Germinal center (tissue), 1 donor: ENCODE data around the gene ERLIN1.

ENCODE experiments used
- DNase-seq: peaks from one replicate; pipeline ENCODE4 v3.0.0; 2012; ENCODE audit warnings: mixed read lengths, low spot score

Gene ERLIN1

DNA sequence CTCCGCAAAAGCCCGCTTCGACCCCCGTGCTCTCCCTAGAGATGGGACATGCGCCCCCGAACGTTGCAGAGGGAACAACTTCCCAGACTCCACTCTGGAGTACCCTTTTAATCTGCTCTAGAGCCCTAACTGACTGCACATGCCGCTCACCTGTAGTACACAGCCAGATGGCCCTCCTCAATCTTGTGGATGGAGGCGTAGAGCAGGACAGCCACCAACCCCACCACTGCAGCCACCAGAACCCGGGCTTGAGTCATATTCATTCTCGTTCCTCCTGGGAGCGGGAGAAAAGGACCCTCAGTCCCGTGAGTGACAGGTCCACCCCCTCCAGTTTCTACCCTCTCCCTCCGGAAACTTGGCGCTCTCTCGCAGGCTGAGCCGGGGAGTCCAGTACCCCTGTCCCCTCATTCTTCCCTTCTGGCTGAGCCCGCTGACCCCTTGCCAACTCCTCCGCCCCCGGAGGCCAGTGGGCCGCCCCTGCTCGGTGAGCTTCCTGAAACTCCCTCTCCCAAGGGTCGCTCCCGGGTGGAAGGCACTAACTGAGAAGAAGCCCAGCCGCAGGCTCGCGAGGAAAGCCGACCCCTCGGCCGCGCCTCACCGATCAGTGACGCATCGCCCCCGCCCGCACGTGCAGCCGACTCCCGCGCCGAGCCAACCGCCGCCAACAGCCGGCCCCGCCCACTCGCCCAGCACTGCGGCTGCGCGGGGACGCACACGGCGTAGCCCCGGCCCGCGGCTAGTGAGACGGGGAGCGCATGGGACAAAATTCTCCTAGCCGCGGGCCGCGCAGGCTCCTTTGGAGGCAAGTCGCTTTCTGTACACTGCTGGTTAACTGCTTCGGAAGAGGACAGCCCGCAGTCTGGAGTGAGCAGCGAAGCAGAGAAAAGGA is at the start of gene ERLIN1:
TSS of gene ERLIN1 (minus strand) at position 666 of the 889 bp plus-strand sequence. CDS start at position 263, 403 bp downstream.
- DNase-seq: peak; percentile 95

DNA sequence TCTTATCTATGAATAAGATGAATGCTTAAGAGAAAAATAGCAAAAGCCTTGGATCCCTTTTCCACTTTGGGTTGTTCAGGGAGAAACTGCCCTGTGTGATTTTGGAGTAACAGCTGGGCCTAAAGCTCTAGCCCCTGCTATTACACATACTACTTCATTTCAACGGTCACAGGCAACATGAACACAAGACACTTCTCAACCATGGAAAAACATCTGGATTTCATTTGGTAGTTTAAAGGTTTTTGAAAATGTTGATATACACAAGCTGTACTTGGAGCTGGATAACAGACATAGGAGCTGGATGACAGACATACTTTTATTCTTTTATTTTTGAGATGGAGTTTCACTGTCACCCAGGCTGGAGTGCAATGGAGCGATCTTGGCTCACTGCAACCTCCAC is 46.3 kb upstream of the ERLIN1 start:
- DNase-seq: no peak

DNA sequence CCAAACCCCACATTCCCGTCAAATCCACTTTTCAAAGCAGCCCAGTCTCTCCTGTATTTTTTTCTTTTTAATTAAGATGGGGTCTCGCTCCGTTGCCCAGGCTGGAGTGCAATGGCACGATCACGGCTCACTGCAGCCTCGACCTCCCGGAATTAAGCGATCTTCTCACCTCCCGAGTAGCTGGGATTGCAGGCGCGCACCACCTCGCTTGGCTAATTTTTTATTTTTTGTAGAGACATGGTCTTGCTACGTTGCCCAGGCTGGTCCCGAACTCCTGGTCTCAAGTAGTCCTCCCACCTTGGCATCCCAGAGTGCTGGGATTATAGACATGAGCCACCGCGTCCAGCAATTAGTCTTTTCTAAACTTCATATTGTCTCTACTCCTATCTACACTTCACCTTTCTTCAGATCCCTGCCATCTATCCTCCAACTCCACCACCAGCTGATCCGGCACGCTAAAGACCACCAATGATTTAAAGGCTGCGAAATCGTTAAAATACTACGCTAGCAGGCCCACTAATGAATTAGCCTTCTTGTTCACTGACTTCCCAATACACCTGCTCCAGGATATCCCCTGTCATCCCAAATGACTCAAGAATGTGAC is 44.1 kb upstream of the ERLIN1 start:
- no peak for DNase-seq

DNA sequence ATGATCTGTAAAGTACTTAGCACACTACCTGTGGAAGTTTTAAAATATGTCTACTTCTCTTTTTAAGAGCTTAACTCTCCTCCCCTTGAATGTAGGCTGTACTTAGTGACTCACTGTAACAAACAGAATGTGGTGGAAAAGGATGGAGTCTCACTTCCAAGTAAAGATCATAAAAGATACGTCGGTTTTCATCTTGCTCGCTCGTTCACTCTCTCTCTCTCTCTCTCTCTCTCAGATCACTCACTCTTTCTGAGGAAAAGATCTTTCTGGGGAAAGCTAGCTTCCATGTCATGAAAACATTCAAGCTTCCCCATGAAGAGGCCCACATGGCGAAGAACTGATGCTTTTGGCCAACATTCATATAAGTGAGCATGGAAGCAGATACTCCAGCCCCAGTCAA is 38.0 kb upstream of the ERLIN1 start:
- no peak for DNase-seq

DNA sequence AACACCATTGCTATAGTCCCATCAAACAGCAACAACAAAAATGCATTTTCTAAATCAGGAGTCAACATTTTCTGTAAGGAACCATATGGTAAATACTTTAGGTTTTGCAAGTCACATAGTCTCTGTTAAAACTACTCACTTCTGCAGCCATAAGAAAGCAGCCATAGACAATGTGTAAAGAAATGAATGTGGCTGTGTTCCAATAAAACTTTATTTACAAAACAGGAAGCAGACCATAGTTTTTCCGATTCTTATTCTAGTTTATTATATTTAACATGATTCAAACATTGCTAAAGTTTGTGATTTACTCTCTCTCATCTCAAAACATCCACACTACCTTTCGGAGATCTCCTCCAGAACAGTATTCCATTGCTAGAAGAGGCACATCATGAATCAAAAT is 36.7 kb upstream of the ERLIN1 start:
- no peak for DNase-seq

DNA sequence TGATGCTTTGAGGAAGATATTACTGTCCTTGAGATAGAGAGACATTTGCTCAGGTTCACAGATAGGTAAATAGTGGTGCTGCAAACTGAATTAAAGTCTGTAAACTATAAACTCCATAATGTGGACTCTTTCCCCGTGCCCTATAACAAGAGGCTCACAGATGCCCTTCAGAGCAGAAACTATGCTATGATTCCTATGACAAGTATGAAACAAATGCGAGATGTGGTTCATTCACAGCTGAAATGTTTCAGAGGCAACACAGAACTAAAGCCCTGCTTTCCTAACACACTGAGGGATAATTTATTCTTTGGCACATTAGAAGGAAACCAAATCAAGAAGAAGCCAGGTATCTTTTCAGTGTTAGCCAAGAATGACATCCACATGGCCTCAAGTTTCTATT is 30.2 kb upstream of the ERLIN1 start:
- DNase-seq: no peak

DNA sequence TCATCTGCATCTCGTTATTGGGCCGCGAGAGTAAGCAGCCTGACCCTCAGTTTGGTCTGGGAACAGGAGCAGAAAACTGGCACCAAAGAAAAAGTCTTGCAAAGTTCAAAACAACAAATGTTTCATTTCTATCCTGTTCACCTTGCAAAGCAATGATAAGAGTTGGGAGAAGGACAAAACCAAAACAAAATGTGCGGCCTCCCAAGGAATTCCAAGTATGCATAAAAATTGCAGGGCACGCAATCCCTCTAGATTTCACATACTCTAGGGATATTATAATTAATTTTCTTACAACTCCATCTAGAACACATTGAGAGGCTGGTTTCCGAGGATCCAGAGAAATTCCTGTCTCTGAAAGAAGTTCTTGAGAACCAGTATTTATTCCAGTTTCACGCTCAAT is 23.5 kb upstream of the ERLIN1 start:
- DNase-seq: no peak

DNA sequence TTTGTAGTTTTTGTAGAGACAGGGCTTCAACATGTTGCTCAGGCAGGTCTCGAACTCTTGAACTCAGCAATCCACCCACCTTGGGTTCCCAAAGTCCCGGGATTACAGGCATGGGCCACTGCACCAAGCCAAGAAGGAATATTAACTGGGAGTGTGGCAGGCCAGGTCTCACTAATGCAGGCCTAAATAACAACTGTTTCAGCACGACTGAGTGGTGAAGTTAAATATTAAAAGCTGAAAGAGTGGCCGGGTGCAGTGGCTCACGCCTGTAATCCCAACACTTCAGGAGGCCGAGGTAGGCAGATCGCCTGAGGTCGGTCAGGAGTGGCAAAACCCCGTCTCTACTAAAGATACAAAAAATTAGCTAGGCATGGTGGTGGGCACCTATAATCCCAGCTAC is 22.4 kb upstream of the ERLIN1 start:
- DNase-seq: no peak

DNA sequence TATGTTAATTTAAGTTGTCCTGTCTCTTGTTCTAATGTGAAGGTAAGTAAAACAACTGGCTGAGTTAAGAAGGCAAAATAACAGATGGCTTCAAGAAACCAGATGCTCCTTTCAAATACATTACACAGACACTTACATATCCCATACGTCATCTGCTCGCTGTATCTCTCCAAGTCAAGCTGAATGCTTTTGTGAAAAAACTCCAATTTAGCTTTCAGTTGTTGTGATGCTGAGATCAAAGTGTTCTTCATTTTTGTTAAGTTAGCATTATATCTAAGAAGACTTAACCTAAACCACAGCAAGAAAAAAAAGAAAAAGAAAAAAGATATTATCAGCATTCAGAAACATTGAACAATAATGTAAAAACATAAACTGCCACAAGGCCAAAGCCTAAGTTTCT is 18.5 kb upstream of the ERLIN1 start:
- no peak for DNase-seq

DNA sequence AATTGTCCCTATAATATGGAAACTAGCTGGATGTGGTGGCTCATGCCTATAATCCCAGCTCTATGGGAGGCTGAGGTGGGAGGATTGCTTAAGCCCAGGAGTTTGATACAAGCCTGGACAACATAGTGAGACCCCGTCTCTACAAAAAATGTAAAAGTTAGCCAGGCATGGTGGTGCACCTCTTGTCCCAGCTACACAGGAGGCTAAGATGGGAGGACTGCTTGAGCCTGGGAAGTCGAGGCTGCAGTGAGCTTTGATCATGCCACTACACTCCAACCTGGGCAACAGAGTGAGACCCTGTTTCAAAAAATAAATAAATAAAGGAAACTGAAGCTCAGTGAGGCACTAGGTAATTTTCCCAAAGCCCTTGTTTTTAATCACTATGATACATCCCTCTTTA is 15.7 kb upstream of the ERLIN1 start:
- no peak for DNase-seq

DNA sequence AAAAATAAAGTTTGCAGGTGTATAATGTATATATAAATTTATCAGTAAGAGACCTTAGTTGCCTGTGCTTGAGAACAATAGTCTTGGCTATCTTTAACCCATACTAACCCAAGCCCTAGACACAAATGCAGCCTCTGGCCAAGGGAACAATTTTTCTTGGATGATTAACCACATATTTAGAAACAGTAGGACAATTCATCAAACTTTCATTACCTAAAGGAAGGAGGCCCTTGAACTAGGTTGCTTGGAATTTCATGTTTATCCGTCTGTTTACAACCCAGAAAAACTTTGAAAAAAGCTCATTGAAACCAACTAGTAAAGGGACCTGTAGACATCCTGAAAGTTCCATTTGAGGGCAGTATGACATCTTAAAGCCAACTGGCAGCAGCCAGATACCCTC is 8.9 kb upstream of the ERLIN1 start:
- no peak for DNase-seq

DNA sequence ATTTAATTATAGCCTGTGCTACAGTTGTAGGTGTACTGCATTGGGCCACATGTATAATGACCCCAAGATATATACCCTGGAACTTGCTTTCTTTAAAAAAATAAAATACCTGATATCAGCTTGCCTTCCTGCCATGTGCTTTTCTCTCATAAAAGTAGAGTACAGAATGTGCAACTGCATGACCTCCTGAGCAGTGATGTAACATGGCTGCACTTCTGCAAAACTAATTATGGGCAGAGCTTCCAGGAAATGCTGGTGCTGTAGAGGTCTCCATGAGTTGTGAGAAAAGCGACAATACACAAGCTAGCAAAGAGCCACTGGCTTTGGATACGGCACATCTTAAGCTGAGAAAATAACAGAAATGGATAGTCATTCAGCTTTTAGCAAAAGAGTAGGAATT is 6.5 kb upstream of the ERLIN1 start:
- no peak for DNase-seq

DNA sequence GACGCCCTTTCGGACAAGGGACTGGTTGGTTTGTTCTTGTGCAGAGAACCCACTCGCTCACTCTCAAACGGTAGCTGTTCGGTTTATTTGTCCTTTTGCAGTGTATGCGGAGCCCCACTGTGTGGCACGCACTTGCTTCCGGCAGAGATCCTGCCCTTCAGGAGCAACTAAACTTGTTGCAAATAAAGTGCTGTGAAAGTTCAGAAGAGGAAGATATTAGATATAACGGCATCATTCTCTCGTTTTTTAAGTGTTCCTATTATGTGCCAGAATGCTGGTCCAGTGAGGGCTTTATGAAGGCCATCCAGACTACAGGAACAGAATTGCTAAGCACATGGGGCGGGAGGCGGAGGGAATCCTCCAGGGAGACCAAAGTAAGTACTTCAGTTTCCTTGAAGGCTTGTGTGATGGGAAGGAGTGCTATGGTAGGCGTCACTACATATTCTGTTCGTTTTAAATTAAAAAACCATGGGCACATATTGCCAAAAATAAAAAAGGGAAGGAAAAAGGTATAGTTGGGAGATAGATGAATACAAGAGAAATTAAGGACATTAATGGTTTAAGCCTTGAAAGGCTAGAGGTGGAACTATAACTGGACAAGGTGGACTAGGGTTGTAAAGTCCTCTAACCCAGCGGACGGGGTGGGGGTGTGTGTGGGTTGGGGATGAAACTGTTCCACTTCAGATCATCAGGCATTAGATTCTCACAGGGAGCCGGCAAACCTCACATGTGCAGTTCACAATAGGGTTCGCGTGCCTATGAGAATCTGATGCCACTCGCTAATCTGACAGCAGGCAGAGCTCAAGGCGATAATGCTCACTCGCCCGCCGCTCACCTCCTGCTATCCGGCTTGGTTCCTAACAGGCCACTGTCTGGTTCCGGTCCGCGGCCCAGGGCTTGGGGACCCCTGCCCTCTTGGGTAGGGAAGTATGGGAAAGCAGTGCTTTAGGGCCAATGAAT is 704 bp upstream of the ERLIN1 start:
- DNase-seq: peak; percentile 3

DNA sequence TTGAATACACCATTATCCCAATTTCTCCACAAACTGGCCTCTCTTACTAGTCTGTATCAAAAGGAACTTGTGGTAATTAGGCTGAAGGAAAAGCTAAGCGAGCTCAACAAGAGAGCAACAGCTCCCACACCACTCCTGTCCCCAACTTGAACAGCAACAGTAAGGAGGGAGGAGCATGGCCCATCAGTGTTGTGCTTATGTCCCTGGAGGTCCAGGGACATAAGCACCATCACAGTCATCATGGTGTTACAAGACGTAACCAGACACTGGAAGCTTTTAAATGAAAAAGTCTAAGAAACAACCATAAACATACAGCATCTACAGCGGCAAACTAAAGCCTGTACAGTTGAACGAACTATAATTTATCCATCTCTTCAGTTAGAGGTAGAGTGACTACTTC is 989 bp downstream of the ERLIN1 start:
- DNase-seq: peak; percentile 22

DNA sequence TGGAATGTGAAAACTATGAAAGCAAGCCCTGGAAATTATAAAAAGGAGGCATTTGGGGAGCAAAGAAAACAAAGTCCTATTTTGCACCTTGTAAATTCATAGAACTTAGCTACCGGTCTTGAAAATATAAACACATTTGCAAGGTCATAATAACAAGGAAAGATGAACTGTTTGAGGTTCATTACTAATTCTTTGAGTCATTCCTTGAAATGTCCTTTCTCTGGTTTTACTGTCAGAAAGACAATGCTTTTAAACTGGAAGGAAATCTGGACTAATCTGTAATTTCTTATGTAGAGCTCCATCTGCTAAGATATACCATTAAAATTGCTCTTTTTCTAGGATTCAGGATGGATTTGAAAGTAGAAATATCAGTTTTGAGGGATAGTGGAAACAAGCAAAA is 1.4 kb downstream of the ERLIN1 start:
- DNase-seq: no peak

DNA sequence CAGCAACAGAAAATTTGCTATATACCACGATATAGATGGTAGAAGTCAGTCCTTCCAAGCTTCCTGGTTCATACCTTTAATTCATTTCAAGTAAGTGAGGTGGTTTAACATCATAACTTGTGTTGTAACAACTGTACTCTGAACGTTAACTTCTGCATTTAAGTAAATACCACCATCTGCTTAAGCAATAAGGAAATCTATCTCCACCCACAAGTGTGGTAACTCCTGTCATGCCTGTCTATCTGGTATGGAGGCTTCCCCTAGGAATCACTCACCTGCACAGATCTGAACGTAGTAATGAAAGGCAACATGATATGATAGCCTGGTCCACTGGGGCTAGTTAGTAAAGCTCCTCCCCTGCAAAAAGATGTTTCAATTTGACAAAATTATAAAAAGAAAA is 2.3 kb downstream of the ERLIN1 start:
- DNase-seq: no peak

DNA sequence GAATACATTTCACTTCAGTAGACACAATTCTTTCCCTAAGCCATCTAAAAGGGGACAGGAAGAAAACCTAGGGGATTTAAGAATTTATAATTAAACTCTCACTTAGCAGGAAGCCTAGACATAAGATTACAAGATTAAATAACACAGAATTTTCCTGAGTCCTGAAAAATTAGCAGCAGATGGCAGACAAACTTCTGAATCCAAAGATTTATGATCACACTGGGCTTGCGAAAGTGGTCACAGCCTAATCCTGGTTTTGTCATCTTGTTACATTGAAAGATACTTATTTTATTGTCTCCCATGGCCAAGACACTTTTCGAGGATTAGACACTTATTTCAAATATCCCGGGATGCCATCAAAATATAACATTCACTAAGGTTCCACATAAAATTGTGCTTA is 2.9 kb downstream of the ERLIN1 start:
- no peak for DNase-seq

DNA sequence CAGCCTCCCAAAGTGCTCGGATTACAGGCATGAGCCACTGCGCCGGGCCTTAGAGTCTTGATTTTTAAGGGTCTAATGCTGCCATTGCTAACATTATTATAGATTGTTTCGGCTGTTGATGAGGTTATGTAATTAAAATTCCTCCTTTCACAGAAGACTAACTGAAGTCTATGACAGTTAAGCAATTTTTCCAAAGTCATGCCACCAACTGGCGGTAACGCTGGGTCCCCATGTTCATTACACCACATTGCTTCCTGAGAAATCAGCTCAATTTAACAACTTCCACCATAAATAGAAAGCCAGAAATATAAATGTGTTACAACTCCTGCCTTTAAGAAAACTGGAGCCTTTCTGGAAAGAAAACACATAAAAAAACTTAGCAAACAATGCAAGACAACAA is 3.5 kb downstream of the ERLIN1 start:
- DNase-seq: no peak

DNA sequence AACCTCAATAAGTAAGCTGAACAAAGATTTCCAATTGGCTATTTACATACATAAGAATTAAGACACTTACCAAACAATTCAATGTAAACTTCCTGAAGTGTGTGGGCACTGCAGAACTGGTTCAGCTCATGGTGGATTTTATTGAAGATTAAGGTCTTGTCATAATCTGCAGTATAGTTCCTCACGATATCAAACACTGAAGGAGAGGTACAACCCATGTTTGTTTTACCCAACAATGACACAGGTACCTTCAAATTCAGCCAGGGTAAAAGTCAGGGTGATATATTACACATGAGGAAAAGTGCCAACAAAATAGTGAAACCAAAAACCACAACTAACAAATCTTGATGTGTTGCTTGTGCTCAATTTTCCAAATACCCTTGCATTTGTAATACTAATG is 10.0 kb downstream of the ERLIN1 start:
- no peak for DNase-seq

DNA sequence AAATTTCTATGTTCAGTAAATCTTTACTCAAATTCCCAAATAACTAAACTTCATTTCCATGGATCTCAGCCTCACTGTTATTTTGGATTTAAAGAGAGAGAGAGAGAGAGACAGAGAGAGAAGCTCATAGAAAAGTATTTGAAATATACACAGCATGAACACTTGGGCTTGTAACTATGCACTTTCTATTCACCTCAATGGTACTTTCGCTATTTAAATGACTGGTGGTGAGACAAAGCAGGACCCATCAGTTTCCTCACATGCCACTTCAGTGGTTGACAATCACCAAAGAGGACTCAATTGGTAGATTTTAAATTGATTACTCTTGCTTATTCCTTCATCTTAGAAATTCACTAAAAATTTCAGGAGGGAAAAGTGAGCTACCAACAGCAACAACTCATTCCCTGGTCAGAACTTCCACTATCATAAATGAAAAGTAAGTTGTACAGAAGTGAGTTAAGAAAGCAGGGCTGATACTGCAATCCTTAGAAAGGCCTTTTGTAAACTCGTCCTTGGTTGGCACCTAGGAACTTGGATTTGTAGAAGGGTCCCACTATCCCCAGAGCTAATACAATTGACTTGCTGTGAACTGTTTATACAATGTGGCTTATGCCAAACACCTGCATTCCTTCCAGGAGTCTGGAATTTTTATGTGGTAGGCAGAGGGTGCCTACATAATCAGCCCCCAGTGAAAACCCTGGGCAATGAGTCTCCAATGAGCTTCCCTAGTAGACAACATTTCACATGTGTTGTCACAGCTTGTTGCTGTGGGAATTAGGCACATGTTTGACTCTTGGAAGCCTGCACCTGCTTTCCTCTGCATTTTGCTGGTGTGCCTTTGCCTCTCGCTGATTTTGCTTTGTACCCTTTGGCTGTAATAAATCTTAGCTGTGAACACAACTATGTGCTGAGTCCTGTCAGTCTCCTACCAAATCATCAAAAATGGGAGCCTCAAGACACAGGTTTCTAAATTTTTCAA is 10.8 kb downstream of the ERLIN1 start:
- no peak for DNase-seq

DNA sequence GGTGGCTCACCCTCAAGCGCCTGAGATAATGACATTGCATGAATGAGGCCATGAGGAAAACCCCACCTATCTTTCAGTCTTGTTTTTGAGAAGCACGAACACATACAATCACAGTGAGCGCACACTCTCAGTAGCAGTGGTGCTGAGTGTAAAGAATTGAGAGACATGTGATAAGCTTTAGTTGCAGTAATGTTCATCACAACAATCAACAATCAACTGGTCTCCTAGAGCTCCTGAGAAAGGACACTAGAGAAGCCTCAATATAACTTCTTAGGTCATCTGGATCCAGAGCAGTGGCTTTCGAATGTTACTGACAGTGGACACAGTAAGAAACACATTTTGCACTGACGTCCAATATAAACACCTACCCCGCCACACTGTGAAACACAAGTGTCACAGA is 12.8 kb downstream of the ERLIN1 start:
- no peak for DNase-seq
